DOHH2 (cell line): Measurements from ENCODE around the gene PRSS56.

Source experiments
- EZH2phosphoT487 ChIP-seq: fragments of 200-600 bp; sonication (generic); IDR thresholded peaks from 2 replicates; pipeline ENCODE4 v1.6.1; 2017; ENCODE audit warnings: borderline replicate concordance, mild to moderate bottlenecking, antibody characterized with exemption, low read length, moderate library complexity, mixed read lengths
- TF ChIP-seq, protein P1 (sequence below): fragments of 200-600 bp; sonication (generic); IDR thresholded peaks from one replicate; pipeline ENCODE4 v1.5.1; 2014; ENCODE audit warnings: antibody characterized with exemption, mild to moderate bottlenecking, low read depth, low read length; ENCODE audit not compliant: poor library complexity, severe bottlenecking

GRCh38 chr2:232521098-232521497 is 910 bp downstream of the PRSS56 start:
- TF ChIP-seq, protein P1, sequence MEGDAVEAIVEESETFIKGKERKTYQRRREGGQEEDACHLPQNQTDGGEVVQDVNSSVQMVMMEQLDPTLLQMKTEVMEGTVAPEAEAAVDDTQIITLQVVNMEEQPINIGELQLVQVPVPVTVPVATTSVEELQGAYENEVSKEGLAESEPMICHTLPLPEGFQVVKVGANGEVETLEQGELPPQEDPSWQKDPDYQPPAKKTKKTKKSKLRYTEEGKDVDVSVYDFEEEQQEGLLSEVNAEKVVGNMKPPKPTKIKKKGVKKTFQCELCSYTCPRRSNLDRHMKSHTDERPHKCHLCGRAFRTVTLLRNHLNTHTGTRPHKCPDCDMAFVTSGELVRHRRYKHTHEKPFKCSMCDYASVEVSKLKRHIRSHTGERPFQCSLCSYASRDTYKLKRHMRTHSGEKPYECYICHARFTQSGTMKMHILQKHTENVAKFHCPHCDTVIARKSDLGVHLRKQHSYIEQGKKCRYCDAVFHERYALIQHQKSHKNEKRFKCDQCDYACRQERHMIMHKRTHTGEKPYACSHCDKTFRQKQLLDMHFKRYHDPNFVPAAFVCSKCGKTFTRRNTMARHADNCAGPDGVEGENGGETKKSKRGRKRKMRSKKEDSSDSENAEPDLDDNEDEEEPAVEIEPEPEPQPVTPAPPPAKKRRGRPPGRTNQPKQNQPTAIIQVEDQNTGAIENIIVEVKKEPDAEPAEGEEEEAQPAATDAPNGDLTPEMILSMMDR, result no peak
- TF ChIP-seq EZH2phosphoT487, result no peak
